ENCODE measurements around the gene ATL2. TPM values are rescaled to one million over a fixed set of nuclear protein-coding genes. Genes with fewer than 3 reads are reported as not detected.
"Not testable (repeated sequence)": the region's sequence is repeated elsewhere in the genome, so short reads cannot be mapped to it uniquely, and the experiment has no call there.

The ATL2 gene
- total RNA-seq, 1 experiment from 2014 or later: 148 TPM

DNA sequence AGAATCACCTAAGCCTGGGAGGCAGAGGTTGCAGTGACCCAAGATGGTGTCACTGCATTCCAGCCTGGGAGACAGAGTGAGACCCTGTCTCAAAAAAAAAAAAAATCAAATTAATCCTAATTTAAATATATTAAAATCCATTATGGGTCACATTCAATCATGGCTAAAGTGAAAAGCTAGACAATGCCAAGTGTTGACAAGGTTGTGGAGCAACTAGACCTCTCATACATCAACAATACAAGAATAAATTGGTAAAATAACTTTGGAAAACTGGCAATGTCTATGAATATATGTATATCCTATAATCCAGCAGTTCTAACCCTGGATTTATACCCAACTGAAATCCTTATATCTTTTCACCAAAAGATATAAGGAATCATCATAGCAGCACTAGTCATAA is 23.4 kb upstream of the ATL2 start:
- in situ Hi-C loops (cut with HindIII; ENCODE audit: low pct_unique_long_range_greater_than_20kb, low sequenced_read_pairs): no loop called here
- DNase-seq (ENCODE audit: low read depth, low spot score): no peak

DNA sequence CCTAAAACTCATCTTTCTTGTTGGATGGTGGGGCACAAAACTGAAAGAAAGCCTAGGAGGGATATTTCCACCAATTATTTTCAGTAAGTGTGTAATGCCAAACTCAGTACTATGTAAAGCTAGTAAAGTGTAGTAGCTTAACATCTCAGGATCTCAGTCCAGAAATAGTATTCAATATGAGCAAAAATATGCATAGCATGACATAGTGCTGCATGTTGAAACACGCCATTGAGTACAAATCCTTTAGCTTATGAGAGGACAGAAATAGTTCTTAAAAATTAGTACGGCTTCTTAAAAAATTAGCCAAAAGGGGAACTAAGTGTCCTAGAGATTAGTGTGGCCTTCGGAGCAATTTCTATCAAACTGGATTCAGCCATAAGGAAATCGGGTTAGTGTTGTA is 21.7 kb upstream of the ATL2 start:
- no peak for DNase-seq (ENCODE audit: low read depth, low spot score)
- in situ Hi-C loops (cut with HindIII; ENCODE audit: low pct_unique_long_range_greater_than_20kb, low sequenced_read_pairs): no loop called here

DNA sequence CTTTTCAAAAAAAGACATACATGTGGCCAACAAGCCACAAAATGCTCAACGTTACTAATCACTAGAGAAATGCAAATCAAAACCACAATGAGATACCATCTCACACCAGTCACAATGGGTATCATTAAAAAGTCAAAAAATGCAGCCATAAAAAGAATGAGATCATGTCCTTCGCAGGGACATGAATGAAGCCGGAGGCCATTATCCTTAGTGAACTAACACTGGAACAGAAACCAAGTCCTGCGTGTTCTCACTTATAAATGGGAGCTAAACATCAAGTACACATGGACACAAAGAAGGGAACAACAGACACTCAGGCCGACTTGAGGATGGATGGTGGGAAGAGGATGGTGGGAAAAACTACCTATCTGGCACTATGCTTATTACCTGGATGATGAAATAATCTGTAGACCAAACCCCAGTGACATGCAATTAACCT is 17.8 kb upstream of the ATL2 start:
- DNase-seq (ENCODE audit: low read depth, low spot score): peak; percentile 91

DNA sequence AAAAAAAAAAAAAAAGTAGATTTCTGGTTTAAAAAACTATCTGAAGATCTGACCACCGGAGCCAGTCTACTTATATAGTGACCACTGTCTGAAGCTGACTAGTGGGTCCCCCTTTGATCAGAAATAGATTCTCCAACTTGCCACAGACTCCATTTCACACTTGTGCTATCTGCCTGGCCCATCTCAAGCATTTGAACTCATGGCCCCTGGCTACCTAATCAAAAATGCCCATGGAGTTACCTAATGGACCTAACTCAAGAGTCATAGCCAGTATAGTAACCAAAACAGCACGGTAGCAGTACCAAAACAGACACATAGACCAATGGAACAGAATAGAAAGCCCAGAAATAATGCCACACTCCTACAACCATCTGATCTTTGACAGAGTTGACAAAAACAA is 17.0 kb upstream of the ATL2 start:
- no peak for DNase-seq (ENCODE audit: low read depth, low spot score)
- in situ Hi-C loops (cut with HindIII; ENCODE audit: low pct_unique_long_range_greater_than_20kb, low sequenced_read_pairs): no loop called here

More for the DNA sequence above, 17.8 kb upstream of the ATL2 start:
- in situ Hi-C loops (cut with HindIII; ENCODE audit: low pct_unique_long_range_greater_than_20kb, low sequenced_read_pairs): no loop called here

DNA sequence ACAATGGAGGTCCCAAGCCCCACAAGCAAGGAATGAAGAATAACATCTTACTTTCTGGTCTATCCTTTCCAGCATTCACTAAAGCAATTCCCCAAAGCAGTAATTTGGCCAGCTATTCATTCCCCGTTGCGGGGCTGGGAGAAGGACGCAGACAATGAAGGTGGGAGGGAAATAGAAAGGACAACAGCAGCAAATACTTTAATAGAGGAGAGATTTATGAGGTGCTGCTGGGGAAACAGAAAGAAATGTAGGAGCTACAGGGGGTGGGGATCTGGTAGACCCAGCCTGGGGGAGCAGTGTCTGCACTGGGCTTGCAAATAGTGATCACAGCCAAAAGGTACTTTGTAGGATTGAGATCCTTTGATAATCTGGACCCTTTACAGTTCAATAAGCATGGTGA is 13.9 kb upstream of the ATL2 start:
- no peak for DNase-seq (ENCODE audit: low read depth, low spot score)
- in situ Hi-C loops (cut with HindIII; ENCODE audit: low pct_unique_long_range_greater_than_20kb, low sequenced_read_pairs): no loop called here

DNA sequence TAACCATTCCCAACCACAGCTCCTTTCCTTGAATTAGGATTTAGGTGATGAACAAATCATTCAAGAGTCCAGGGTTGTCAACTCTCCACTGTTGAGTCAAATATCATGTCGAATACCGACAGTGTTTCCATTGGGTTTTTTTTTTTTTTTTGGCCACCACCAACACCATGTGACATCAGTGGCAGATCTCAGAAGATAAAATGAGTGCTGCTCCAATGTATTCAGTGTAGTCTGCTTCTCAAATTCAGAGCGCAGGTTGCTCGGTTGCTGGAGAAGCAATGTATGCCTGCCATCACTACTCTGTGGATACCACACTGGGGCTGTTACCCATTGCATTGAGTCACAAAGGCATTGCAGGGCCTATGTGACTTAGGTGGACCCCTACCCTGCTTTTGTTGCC is 10.8 kb upstream of the ATL2 start:
- DNase-seq (ENCODE audit: low read depth, low spot score): no peak
- in situ Hi-C loops (cut with HindIII; ENCODE audit: low pct_unique_long_range_greater_than_20kb, low sequenced_read_pairs): no loop called here

DNA sequence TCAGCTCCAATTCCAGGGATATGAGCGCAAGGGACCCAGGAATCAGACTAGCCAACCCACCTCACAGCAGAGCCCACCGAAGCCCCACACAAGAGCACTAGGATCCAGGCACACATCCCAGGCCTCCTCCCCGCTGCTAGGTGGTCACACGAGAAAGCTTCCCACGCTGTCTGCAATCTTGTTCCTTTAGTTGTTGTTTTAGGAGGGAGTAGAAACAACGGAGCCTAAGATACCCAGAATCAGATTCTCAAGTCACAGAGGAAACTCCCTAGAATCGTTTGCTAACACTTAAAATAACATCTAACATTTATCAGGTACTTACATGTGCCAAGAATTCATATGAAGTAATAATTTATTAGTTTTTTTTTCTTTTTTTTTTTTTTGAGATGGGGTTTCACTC is 9.7 kb upstream of the ATL2 start:
- no peak for DNase-seq (ENCODE audit: low read depth, low spot score)
- in situ Hi-C loops (cut with HindIII; ENCODE audit: low pct_unique_long_range_greater_than_20kb, low sequenced_read_pairs): no loop called here

DNA sequence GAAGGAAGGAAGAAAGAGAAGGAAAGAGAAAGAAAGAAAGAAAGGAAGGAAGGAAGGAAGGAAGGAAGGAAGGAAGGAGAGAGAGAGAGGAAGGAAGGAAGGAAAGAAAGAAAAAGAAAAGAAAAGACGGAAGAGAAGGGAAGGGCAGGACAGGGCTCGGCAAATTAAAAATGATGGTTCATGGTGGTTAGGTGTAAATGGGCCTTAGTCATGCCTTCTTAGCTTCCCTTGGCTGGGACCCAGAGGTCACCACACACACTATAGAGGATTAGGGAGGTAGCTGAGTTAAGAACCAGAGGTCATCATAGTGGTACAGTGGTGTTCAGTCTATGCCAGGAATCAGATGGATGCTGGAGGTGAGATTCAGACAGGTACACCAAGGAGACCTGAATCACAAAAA is 9.3 kb upstream of the ATL2 start:
- no peak for DNase-seq (ENCODE audit: low read depth, low spot score)
- in situ Hi-C loops (cut with HindIII; ENCODE audit: low pct_unique_long_range_greater_than_20kb, low sequenced_read_pairs): no loop called here

DNA sequence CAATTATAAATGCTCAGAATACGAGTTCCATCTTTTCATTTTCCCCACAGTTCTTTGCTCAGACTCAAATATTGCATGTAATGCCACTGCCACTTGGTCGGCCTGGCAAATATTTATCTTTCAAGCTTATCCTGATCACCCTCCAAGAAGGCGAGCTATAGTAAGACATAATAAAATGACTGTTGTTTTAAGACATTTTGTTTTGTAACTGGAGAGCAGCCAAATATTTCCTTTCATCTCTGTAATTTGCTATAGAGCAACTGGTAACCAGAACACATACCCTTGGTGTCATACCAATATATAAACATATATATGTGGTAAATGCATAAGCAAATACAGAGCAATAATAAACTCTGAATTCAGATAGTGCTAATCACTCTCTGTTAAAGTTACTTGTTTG is 7.3 kb upstream of the ATL2 start:
- in situ Hi-C loops (cut with HindIII; ENCODE audit: low pct_unique_long_range_greater_than_20kb, low sequenced_read_pairs): no loop called here
- DNase-seq (ENCODE audit: low read depth, low spot score): no peak

DNA sequence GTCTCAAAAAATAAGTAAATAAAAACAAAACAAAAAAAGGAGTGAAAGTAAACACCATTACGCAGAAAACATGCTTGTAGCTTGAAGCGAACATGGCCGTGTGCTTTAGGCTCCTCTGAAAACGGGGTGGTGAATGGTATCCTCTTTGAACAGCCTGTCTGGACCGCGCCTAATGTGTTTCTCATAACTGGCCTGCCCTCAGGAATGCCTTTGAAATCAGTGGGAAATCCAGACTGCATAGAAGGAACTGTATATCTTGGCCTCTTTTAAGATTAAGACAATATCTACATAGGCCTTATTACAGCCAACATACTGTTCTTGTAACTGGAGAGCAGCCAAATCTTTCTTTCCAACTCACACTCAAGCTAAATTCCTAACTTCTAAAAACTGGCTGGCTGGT is 6.7 kb upstream of the ATL2 start:
- in situ Hi-C loops (cut with HindIII; ENCODE audit: low pct_unique_long_range_greater_than_20kb, low sequenced_read_pairs); DNase-seq (ENCODE audit: low read depth, low spot score): not testable (repeated sequence)

DNA sequence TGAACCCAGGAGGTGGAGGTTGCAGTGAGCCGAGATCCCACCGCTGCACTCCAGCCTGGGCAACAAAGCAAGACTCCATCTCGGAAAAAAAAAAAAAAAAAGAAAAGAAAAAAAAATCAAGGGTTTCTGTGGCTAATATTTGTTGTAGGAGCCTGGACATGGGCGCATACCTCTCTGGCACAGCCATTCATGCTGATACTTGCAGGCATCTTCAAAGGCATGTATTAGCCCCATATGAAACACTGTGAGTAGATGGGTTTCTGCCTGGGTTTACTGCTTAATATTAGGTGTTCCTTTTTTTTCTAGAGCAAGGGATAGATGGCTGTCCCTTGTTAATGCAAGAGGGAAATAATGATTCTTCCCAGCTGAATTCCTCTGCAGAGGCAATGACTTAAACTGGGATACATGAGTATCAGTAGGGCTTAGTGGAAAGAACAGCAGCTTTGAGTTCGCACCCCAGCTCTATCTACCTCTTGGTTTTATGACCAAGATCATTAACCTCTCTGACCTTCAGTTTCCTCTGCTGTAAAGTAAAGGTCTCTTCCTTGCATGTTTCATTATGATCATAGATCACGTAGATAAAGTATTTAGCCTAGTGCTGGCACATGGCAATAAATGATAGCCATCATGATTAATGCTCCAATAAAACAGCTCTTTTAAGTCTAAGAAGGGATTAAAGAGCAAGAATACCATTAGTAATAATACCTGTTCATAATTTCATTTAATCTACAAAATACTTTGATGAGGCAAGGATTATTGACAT is 4.5 kb upstream of the ATL2 start:
- no peak for DNase-seq (ENCODE audit: low read depth, low spot score)
- in situ Hi-C loops (cut with HindIII; ENCODE audit: low pct_unique_long_range_greater_than_20kb, low sequenced_read_pairs): no loop called here

DNA sequence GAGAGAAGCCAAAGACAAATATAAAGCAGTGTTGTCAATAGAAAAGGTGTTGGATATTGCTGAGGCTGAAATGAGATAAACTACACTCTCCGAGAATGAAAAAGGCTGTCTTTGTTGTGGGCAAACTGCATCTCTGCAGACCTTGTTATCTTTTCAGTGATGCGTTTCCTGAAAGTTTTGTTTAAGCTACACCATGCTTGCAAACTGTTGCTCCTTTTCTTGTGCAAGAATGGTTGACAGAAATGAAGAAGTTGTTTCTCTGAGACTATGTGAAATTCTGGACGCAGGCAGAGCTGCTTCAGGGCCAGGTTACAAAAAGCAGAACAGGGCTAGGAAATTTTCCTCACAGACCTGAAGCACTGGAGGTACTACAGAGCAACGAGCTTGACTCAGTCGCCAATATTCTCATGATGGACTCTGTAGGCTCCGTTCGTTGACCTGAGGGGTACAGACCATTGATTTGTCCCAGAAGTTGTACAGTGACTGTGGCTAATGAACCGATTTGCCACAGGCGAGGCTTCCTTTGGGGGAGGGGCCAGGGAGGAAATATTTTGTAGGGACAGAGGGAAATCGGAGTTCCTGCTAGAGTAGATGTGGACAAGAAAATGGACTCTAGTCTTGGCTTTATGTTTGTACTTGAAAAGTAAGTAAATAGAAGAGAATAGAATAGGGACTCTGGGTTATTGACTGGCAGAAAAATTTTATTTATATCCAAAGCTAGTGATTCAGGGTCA is 3.5 kb upstream of the ATL2 start:
- in situ Hi-C loops (cut with HindIII; ENCODE audit: low pct_unique_long_range_greater_than_20kb, low sequenced_read_pairs): no loop called here

DNA sequence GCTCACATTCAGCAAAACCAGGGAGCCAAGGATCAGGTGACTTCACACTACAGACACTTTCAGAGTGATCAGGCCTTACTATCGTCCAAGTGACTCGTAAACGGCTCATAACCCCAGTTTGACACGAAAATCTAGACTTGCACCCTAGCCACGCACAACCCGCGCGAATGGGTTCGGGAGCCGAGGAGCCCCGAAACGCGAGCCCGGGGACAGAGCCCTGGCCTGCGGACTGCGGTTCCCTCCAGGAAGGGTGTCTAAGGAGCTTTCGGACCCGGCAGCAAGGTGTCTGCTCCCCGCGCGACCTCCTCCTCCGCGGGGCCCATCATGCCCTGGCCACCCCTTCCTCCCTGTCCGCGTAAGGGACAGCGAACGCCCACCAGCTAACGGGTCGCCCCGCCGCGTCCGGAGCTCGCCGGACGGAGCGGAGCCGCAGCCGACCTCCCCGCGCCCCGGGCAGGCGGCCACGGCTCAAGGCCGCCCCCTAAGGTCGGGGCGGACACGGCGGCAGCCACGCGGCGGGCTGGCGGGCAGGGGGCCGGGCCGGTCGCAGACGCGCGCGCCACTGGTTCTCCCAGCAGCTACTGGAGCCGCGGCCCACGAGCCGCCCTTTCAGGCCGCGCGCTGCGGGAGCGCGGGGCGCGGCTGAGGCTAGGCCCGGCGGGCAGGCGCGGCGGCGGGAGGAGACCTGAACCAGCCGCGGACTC is 575 bp downstream of the ATL2 start:
- peak; percentile 93 for DNase-seq (ENCODE audit: low read depth, low spot score)
- in situ Hi-C loops (cut with HindIII; ENCODE audit: low pct_unique_long_range_greater_than_20kb, low sequenced_read_pairs): no loop called here

More for the DNA sequence above, 3.5 kb upstream of the ATL2 start:
- no peak for DNase-seq (ENCODE audit: low read depth, low spot score)

DNA sequence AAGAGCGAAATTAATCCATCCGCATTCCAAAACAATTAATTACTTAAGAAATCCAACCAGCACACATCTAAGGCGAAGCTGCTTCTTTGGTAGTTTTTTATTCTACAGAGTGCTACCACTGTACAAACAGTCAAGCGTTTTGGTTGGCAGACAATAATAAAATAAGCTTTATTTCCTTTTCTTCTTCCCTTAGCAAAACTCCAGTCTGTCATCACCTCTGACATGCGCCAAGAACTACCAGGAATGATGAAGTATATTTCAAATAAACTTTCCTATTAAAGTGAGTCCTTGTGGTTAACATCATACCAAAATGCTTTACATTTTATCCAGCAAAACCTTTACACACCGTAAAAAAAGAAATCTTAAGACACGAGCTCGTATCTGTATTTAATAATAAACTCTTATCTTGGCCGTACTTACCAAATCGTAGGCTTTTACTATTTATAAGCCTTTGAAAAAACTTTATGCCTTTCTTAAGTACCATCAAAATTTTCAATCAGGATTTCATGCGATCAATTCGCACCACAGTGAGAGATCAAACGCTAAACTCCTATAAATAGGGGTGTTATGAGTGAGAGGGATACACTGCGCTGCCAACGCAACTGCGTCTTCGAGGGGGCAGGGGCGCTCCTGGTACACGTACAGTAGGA is 1.3 kb downstream of the ATL2 start:
- in situ Hi-C loops (cut with HindIII; ENCODE audit: low pct_unique_long_range_greater_than_20kb, low sequenced_read_pairs): no loop called here
- no peak for DNase-seq (ENCODE audit: low read depth, low spot score)

DNA sequence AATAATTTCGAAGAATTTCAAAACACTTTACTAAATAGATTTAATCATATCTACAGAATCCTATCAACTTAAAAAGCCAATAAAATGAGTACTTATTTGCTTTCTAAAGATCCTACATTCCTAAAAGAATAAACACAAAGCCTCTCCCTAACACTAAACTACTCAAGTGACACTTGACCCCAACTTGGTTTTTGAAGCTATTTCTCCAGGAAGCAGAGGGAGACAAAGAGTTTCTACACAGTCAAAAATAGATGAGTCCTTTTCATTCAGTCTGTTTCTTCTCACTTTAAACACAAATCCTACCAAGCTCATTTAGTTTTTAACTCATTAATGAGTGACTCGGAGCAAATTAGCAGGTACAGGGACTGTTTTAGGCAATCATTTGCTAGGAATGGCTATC is 2.1 kb downstream of the ATL2 start:
- in situ Hi-C loops (cut with HindIII; ENCODE audit: low pct_unique_long_range_greater_than_20kb, low sequenced_read_pairs): no loop called here
- DNase-seq (ENCODE audit: low read depth, low spot score): no peak

DNA sequence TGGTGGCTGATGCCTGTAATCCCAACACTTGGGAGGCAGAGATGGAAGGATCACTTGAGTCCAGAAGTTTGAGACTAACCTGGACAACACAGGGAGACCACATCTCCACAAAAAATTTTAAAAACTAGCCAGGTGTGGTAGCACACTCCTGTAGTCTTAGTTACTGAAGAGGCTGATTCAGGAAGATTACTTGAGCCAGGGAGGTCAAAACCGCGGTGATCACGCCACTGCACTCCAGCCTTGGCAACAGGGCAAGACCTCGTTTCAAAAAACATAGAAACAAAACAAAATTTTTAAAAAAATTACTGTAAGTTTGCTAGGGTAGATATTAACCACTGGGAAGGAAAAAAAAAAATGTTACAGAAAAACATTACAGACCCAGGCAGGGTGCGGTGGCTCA is 5.8 kb downstream of the ATL2 start:
- in situ Hi-C loops (cut with HindIII; ENCODE audit: low pct_unique_long_range_greater_than_20kb, low sequenced_read_pairs): no loop called here
- no peak for DNase-seq (ENCODE audit: low read depth, low spot score)

DNA sequence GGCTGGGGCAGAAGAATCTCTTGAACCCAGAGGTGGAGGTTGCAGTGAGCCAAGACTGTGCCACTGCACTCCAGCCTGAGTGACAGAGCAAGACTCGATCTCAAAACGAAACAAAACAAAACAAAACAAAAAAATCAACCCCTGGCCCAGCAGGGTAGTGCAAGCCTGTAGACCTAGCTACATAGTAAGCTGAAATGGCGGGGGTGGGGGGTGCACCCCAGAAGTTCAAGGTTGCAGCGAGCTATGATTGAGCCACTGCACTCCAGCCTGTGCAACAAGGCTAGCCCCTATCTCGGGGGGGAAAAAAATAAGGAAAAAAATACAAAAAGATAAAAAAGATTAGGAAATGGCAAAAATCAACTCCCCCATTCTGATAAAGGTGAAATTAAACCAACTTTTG is 6.4 kb downstream of the ATL2 start:
- no peak for DNase-seq (ENCODE audit: low read depth, low spot score)
- in situ Hi-C loops (cut with HindIII; ENCODE audit: low pct_unique_long_range_greater_than_20kb, low sequenced_read_pairs): no loop called here

DNA sequence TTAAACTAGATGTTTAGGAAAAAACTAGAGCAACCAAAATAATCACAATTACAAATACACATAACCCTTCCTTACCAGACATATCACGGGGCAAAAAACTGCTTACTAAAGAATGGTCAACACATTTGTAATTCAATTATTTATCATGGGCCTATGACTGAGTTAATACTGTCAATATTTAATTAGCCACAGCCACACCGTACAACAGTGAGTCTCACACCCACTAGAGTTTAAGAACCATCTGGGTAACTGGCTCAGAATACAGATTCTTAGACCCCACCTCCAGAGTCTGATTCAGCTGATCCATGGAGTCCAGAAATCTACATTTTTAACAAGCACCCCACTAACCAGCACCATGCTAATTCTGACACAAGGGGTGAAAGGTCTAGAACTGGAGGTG is 14.8 kb downstream of the ATL2 start:
- in situ Hi-C loops (cut with HindIII; ENCODE audit: low pct_unique_long_range_greater_than_20kb, low sequenced_read_pairs): no loop called here
- DNase-seq (ENCODE audit: low read depth, low spot score): no peak

Data from SK-MEL-5 (cell line).